ENCODE results near the gene PPP1R10. TPM values are rescaled to one million over a fixed set of nuclear protein-coding genes. Genes with fewer than 3 reads are reported as not detected.
"Not testable (repeated sequence)": the region's sequence is repeated elsewhere in the genome, so short reads cannot be mapped to it uniquely, and the experiment has no call there.

The PPP1R10 gene
- total RNA-seq, result 43.6 TPM

- peak; percentile 79 to 86 for DNase-seq (ENCODE audit: low spot score in 2 of 2)
- FAIRE-seq, result peak; percentile 98
These were observed at the start of gene PPP1R10 for GRCh38 chr6:30616811-30617564. TSS of gene PPP1R10 (minus strand) at chr6:30617243. CDS start at chr6:30609944, 7,299 bp downstream.

- FAIRE-seq; DNase-seq (ENCODE audit: low spot score in 2 of 2): not testable (repeated sequence)
These were observed 49.3 kb upstream of the PPP1R10 start for GRCh38 chr6:30666300-30666699.

GRCh38 chr6:30664994-30665767, 48.1 kb upstream of the PPP1R10 start:
- DNase-seq (ENCODE audit: low spot score in 2 of 2) (no peak), FAIRE-seq (no peak)

- not testable (repeated sequence) for FAIRE-seq; DNase-seq (ENCODE audit: low spot score in 2 of 2)
These were observed 40.9 kb upstream of the PPP1R10 start for GRCh38 chr6:30657922-30658321.

GRCh38 chr6:30657454-30657853, 40.4 kb upstream of the PPP1R10 start:
- DNase-seq (ENCODE audit: low spot score in 2 of 2) (no peak), FAIRE-seq (no peak)

GRCh38 chr6:30656513-30656912, 39.5 kb upstream of the PPP1R10 start:
- no peak for FAIRE-seq
- DNase-seq (ENCODE audit: low spot score in 2 of 2), result no peak

- FAIRE-seq (no peak), DNase-seq (ENCODE audit: low spot score in 2 of 2) (no peak)
These were observed 38.7 kb upstream of the PPP1R10 start for GRCh38 chr6:30655743-30656094.

GRCh38 chr6:30654798-30655742, 38.0 kb upstream of the PPP1R10 start:
- FAIRE-seq (no peak), DNase-seq (ENCODE audit: low spot score in 2 of 2) (no peak)

- DNase-seq (ENCODE audit: low spot score in 2 of 2), result no peak
- no peak for FAIRE-seq
These were observed 34.1 kb upstream of the PPP1R10 start for GRCh38 chr6:30651143-30651542.

GRCh38 chr6:30647242-30648116, 30.4 kb upstream of the PPP1R10 start:
- FAIRE-seq (no peak), DNase-seq (ENCODE audit: low spot score in 2 of 2) (peak; percentile 73 to 79)

GRCh38 chr6:30646450-30647241, 29.6 kb upstream of the PPP1R10 start, which contains the start of gene C6orf136:
TSS of gene C6orf136 (plus strand) at chr6:30647133. CDS start at chr6:30647232, 99 bp downstream.
- DNase-seq (ENCODE audit: low spot score in 2 of 2) (peak; percentile 94), FAIRE-seq (no peak)

- DNase-seq (ENCODE audit: low spot score in 2 of 2) (no peak), FAIRE-seq (no peak)
These were observed 28.9 kb upstream of the PPP1R10 start for GRCh38 chr6:30645989-30646388.

- no peak for FAIRE-seq
- DNase-seq (ENCODE audit: low spot score in 2 of 2), result no peak
These were observed 27.7 kb upstream of the PPP1R10 start for GRCh38 chr6:30644769-30645168.

GRCh38 chr6:30643656-30644055, 26.6 kb upstream of the PPP1R10 start:
- DNase-seq (ENCODE audit: low spot score in 2 of 2) (no peak), FAIRE-seq (no peak)

- FAIRE-seq, result no peak
- no peak for DNase-seq (ENCODE audit: low spot score in 2 of 2)
These were observed 24.0 kb upstream of the PPP1R10 start for GRCh38 chr6:30641048-30641447.

GRCh38 chr6:30640481-30640880, 23.4 kb upstream of the PPP1R10 start:
- DNase-seq (ENCODE audit: low spot score in 2 of 2) (no peak), FAIRE-seq (no peak)

- FAIRE-seq (no peak), DNase-seq (ENCODE audit: low spot score in 2 of 2) (no peak)
These were observed 18.8 kb upstream of the PPP1R10 start for GRCh38 chr6:30635834-30636233.

- FAIRE-seq, result no peak
- DNase-seq (ENCODE audit: low spot score in 2 of 2), result peak; percentile 74 to 93
These were observed 9.7 kb upstream of the PPP1R10 start, which contains the start of gene ATAT1 for GRCh38 chr6:30626484-30627366. TSS of gene ATAT1 (plus strand) at chr6:30626874.
